HG03575 (cell line): ENCODE data around the gene DLG2.
"Not testable (repeated sequence)": the region's sequence is repeated elsewhere in the genome, so short reads cannot be mapped to it uniquely, and the experiment has no call there.

ENCODE experiments used
- ATAC-seq: cut with Tn5 transposase; IDR thresholded peaks from one replicate; pipeline ENCODE4 v1.9.1; 2021; ENCODE audit not compliant: unreplicated experiment, insufficient number of reproducible peaks, low FRiP score; ENCODE audit errors: extremely low read depth

Gene DLG2

DNA sequence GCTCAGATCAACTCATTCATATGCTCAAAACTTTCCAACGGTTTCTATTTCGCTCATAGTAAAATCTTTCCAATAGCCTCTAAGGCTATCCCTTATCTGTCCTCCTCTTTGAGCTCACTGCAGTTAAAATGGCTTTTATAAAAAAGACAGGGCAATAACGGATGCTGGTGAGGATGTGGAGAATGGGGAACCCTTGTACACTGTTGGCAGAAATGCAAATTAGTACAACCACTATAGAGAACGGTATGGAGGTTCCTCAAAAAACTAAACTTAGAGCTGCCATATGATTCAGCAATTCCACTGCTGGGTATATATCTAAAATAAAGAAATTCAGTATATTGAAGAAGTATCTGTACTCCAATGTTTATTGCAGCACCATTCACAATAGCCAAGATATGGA, 345.6 kb downstream of the DLG2 start:
- no peak for ATAC-seq

DNA sequence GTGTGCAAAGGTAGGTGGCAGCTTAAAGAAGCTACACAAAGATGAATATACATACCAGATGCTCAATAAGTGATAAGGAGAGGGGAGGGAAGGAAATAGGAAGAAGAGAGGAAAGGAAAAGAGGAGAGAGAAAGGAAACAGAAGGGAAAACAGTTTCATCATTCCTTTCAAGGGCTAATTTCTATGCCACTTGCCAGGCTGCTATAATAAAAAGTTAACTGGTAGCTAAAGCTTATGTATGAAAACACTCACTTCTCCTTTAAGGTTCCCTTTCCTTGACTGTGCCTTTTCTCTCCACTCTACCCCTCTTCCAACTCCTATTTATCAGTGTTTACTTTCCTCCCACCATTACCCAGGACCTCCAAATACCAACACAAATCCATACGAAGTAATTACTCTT, 347.9 kb downstream of the DLG2 start:
- no peak for ATAC-seq

GRCh38 chr11:85277693-85278092, 349.5 kb downstream of the DLG2 start:
- no peak for ATAC-seq

DNA sequence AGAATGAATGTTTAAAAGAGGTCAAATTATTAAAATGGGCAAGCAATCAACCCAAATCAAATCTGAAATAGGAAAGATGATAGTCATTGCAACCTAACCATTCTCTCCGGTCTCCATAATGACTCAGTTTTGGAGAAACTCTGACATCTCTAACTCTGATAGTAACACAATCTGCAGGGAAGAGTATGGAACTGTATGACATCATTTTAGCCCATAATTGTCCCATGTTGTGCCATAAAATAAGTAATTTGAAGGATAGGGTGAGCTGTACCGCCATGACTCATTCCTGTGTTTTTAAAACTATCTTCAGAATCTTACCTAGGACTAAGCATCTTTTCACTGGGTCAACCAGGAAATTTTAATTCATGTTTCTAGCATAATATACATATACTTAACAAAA, 350.8 kb downstream of the DLG2 start:
- no peak for ATAC-seq

- not testable (repeated sequence) for ATAC-seq
These were observed 356.8 kb downstream of the DLG2 start for GRCh38 chr11:85270315-85270714.

GRCh38 chr11:85269109-85269508, 358.0 kb downstream of the DLG2 start:
- no peak for ATAC-seq

DNA sequence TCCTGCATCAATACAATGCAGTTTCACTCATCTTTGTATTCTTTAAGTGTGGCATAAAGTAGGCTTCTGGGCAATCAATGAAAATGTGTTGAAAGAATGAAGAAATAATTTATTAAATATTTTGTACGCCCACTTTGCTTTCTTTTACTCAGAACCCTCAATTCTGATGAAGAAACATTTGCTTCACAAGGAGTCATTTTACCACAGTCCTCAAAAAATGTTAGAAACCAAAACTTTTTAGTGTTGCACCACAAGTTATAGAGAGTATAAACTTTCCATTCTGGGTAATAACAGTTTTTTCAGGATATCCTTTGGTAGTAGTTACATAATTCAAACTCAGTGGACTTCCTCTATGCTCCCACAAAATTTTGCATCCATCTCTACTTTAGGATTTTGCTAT, 360.5 kb downstream of the DLG2 start:
- no peak for ATAC-seq

DNA sequence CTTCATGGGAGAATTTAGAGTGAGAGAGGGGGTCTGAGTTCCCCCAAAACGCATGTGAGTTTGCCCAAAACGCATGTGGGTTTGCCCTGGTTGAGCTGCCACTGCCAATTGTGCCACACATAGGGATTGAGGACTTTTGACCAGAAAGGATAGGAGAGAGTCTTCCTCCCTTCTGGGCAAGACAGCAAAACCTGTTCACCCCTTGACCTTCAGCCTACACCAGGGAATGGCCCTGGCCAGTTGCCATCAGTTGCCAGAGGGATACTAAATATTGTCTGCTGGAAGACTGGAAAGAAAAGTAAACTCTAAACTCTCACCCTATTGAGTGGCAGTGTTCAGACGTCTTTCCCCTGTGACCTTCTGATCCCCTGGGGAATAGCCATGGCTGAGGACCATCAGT, 363.8 kb downstream of the DLG2 start:
- no peak for ATAC-seq

GRCh38 chr11:85257837-85258236, 369.3 kb downstream of the DLG2 start:
- ATAC-seq = no peak

DNA sequence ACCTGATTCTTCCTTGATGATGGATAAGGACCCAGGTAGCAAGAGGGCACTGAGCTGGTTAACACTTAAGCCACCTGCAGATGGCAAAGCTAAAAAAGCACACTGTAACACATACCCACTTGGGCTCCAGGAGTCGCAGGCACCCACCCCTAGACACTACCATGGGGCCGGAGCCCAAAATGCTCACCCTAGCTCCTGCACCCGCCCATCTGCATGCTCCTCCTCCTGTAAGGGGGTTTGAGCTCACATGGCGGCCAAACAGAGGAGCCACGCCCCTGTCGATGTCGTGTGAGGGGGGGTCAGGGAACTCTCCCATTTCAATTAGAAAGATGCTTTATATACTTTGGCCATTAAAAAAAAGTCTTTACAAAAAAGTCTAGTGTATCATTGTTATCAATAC, 370.7 kb downstream of the DLG2 start:
- ATAC-seq = no peak

DNA sequence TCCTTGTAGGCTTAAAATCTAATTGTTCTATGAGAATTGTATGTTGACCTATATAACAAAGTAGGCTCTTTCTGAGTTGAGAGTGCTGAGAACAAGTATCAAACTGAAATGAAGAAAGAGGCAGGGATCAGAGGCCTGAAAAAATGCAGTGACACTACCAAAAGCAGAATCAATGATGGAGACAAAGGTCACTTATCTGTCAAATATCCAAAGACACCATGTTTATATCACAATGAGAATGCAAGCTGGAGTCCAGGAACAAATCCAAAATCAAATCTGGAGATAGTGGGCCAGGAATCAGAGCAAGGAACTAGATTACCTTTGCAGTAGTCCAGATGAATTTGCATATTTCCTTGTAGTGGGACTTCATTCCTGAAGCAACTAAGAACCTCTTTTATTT, 377.7 kb downstream of the DLG2 start:
- no peak for ATAC-seq

DNA sequence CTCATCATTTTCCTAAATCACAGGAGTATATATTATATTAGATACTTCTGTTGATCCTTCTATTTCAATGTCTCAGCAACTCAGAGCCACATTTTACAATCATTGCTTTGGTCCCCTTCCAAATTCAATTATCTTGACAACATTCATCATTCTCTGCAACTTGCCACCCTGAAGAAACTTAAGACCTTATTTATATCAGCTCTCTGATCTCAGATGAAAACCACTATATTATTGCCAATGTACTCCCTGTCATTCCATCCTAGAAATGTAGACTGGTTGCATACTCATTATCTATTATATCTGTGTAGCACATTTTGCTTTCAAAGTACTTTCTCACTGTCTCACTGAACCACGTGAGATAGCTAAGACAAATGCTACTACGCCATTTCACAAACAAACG, 379.3 kb downstream of the DLG2 start:
- ATAC-seq = no peak

DNA sequence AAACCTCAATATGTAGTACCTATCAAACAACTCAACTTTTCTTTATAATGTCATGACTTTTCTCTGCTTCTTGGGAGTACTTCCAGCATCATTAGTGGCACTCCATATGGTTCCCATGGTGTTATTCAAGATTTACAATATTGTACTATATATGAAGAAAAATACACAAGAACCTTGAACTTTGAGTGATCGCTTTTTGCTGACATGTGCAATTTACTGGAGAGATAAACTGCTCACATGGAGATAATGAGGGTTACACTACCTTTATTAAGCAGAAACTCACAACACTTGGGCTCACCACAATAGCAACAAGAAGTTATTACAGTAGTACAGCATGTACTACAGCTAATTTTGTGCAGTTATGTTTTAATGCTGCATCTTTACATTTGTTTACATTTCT, 388.2 kb downstream of the DLG2 start:
- ATAC-seq = no peak

DNA sequence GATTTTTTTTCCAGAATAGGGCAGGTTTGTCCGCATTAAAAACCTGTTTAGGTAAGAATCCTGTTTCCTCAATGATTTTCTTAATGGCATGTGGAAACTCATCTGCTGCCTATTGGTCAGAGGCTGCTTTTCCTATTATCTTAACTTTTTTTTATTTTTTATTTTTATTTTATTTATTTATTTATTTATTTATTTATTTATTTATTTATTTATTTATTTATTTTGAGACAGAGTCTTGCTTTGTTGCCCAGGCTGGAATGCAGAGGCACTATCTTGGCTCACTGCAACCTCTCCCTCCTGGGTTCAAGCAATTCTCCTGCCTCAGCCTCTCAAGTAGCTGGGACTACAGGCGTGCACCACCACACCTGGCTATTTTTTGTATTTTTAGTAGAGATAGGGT, 389.1 kb downstream of the DLG2 start:
- not testable (repeated sequence) for ATAC-seq

- ATAC-seq = no peak
These were observed 390.9 kb downstream of the DLG2 start for GRCh38 chr11:85236211-85236610.

- no peak for ATAC-seq
These were observed 394.6 kb downstream of the DLG2 start for GRCh38 chr11:85232559-85232958.

DNA sequence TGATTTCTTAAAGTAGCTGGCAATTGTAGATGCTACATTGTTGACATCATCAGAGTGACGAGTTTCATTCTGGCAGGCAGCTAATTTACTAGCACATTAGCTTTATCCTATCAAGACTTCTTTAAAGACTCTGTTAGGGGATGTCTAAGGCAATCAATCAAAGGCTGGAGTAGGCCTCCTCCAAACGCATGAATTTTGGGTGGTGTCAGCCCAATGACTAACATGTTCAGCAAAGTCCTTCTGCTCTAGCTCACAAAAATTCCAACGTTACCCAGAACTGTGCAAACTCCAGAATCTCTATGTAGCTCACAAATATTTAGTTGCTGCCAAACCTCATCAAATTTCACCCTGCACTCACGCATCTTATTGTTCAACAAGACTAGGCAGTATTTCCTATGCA, 395.6 kb downstream of the DLG2 start:
- ATAC-seq = no peak

- not testable (repeated sequence) for ATAC-seq
These were observed 397.4 kb downstream of the DLG2 start for GRCh38 chr11:85229723-85230122.

DNA sequence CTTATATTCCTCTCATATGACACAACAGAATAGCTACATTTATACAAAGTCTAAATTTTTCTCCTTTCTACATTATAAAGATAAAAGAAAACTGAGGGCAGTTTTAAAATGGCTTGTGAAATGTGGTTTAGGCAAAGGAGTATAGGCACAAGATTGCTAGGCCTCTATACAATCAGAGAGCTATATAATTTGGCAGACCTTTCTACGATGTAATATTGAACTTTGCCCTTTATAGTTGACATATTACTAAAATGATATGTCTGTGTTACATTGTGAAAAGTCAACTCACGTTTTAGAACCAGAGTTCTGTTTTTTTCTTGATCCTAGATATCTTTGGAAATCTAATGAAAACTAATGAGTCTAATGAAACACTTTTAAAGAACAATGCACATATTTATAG, 430.2 kb downstream of the DLG2 start:
- no peak for ATAC-seq

DNA sequence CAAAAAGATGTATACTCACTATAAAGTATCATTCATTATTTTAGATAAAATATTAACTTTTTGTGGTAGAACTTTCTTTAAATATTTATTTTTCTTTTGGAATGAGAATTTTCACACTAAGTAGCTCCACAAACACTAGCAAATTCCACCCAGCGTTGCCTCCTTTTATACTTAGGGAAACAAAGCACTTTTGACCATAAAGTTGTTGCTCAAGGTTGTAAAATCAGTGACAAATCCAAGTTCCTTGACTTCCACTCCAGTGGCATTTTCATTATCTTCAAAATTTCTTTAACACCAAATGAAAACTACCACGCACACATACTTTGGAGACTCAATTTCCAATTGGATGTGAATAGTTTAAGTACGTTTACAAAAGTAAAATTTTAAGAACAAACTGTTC, 431.2 kb downstream of the DLG2 start:
- ATAC-seq = no peak

- ATAC-seq = no peak
These were observed 439.2 kb downstream of the DLG2 start for GRCh38 chr11:85187992-85188391.

GRCh38 chr11:85184721-85185120, 442.4 kb downstream of the DLG2 start:
- ATAC-seq = no peak
